ENCODE measurements around the gene RNASE3.
A peak's percentile ranks its signal among the peaks of the same experiment; 100 is the strongest.

GRCh38 chr14:20855652-20856291 is 35.4 kb upstream of the RNASE3 start:
- TF ChIP-seq CTCF (conservative IDR thresholded peaks at IDR 0.05; ENCODE audit: low read depth, low read length) (peak; percentile 89), EZH2 (IDR thresholded peaks at IDR 0.05; ENCODE audit: low read length, unreplicated experiment) (no peak)

Measured in PC-3 (cell line).